SU-DHL-6 (cell line): ENCODE results near the gene SH3BP5L.

Experiments used
- H2AFZ ChIP-seq: fragments of 200-600 bp; sonication (generic); 2 replicates; pipeline ENCODE4 v1.6.1; 2014; ENCODE audit warnings: low read depth, mild to moderate bottlenecking, moderate library complexity, mixed read lengths, antibody characterized with exemption, low read length; ENCODE audit not compliant: severe bottlenecking
- H3F3A ChIP-seq: fragments of 200-600 bp; shearing (Covaris generic); 2 replicates; pipeline ENCODE4 v1.6.0; 2016; ENCODE audit warnings: antibody characterized with exemption, mild to moderate bottlenecking; ENCODE audit not compliant: insufficient read depth
- H3K27ac ChIP-seq: fragments of 200-600 bp; sonication (generic); 2 replicates; pipeline ENCODE4 v1.5.1; 2016; ENCODE audit warnings: low read depth, mild to moderate bottlenecking, low read length, moderate library complexity, mixed read lengths
- H3K27me3 ChIP-seq: fragments of 200-600 bp; sonication (generic), shearing (Covaris generic); 2 replicates; pipeline ENCODE4 v1.6.0; 2014; ENCODE audit warnings: mild to moderate bottlenecking, low read length
- H3K36me3 ChIP-seq: fragments of 200-600 bp; sonication (generic); 2 replicates; pipeline ENCODE4 v1.6.1; 2014; ENCODE audit warnings: mild to moderate bottlenecking, low read length, mixed read lengths
- H3K4me2 ChIP-seq: fragments of 300-600, 200-600 bp; shearing (Covaris generic), sonication (generic); 2 replicates; pipeline ENCODE4 v1.6.0; 2014; ENCODE audit warnings: low read length, low read depth, mild to moderate bottlenecking; ENCODE audit not compliant: poor library complexity, severe bottlenecking
- H3K4me3 ChIP-seq: fragments of 200-600 bp; sonication (generic); 2 replicates; pipeline ENCODE4 v1.5.1; 2014; ENCODE audit warnings: antibody characterized with exemption, low read length, mild to moderate bottlenecking, mixed read lengths; ENCODE audit not compliant: insufficient read depth, poor library complexity, severe bottlenecking
- H3K79me2 ChIP-seq: fragments of 200-600 bp; sonication (generic); 2 replicates; pipeline ENCODE4 v1.6.1; 2014; ENCODE audit warnings: mild to moderate bottlenecking, low read length, moderate library complexity; ENCODE audit not compliant: insufficient read depth
- H3K9ac ChIP-seq: fragments of 200-600 bp; sonication (generic); 2 replicates; pipeline ENCODE4 v1.7.0; 2014; ENCODE audit warnings: mild to moderate bottlenecking, low read length
- H3K9me2 ChIP-seq: fragments of 200-600 bp; sonication (generic); replicated peaks from 2 replicates; pipeline ENCODE4 v1.6.1; 2014; ENCODE audit warnings: low read length; ENCODE audit not compliant: insufficient read depth
- H3K9me3 ChIP-seq: fragments of 200-600 bp; sonication (generic); 2 replicates; pipeline ENCODE4 v1.6.1; 2014; ENCODE audit warnings: low read length, mixed read lengths; ENCODE audit not compliant: insufficient read depth
- H4K20me1 ChIP-seq: fragments of 200-600 bp; sonication (generic); 2 replicates; pipeline ENCODE4 v1.6.1; 2014; ENCODE audit warnings: low read depth, mild to moderate bottlenecking, antibody characterized with exemption, low read length, moderate library complexity, mixed read lengths
- CTCF ChIP-seq: fragments of 200-600 bp; sonication (generic); IDR thresholded peaks from one replicate; pipeline ENCODE4 v1.5.1; 2017; ENCODE audit warnings: antibody characterized with exemption, mild to moderate bottlenecking, low read length, moderate library complexity; ENCODE audit not compliant: insufficient read depth, poor library complexity, severe bottlenecking
- EZH2phosphoT487 ChIP-seq: fragments of 200-600 bp; sonication (generic), shearing (Covaris generic); conservative IDR thresholded peaks from 2 replicates; pipeline ENCODE4 v1.6.1; 2018; ENCODE audit warnings: mild to moderate bottlenecking, antibody characterized with exemption, low read length, moderate library complexity, mixed read lengths

Gene SH3BP5L

GRCh38 chr1:248862695-248862997 lies 36.9 kb upstream of the SH3BP5L start:
- Histone ChIP-seq H3K4me2 (peak overlapping the region; percentile 58), H2AFZ (peak overlapping the region; percentile 87), H3F3A (peaks cover 9% of the 10 kb centered on the region; the same call in 1 of the 2 replicates), H3K36me3 (no peaks in the 10 kb centered on the region), H3K4me3 (peak overlapping the region; percentile 51), H4K20me1 (no peaks in the 10 kb centered on the region), H3K9ac (peak overlapping the region; percentile 64), H3K9me3 (no peaks in the 10 kb centered on the region), H3K9me2 (no peaks in the 10 kb centered on the region), H3K79me2 (peaks cover 8% of the 10 kb centered on the region; the same call in 1 of the 2 replicates), H3K27me3 (no peaks in the 10 kb centered on the region), H3K27ac (no peak overlapping the region)
- TF ChIP-seq CTCF (no peak), EZH2phosphoT487 (no peak)

- Histone ChIP-seq H2AFZ (no peak overlapping the region), H3K4me2 (no peak overlapping the region), H3K9me3 (no peaks in the 10 kb centered on the region), H3K9me2 (no peaks in the 10 kb centered on the region), H3K4me3 (no peak overlapping the region), H3F3A (peaks cover 9% of the 10 kb centered on the region; the same call in 1 of the 2 replicates), H3K9ac (no peak overlapping the region), H3K36me3 (no peaks in the 10 kb centered on the region), H3K79me2 (peaks cover 9% of the 10 kb centered on the region; the same call in 1 of the 2 replicates), H3K27me3 (no peaks in the 10 kb centered on the region), H3K27ac (no peak overlapping the region), H4K20me1 (no peaks in the 10 kb centered on the region)
- TF ChIP-seq CTCF: no peak
- no peak for TF ChIP-seq EZH2phosphoT487
Observed at GRCh38 chr1:248861616-248862015, 35.9 kb upstream of the SH3BP5L start.

- H3K9ac ChIP-seq: peak overlapping the region; percentile 82
- H3K36me3 ChIP-seq: no peaks in the 10 kb centered on the region
- H4K20me1 ChIP-seq: no peaks in the 10 kb centered on the region
- H3K4me3 ChIP-seq: peak overlapping the region; percentile 72
- peaks cover 9% of the 10 kb centered on the region; the same call in 1 of the 2 replicates for H3K79me2 ChIP-seq
- TF ChIP-seq EZH2phosphoT487: no peak
- no peak for TF ChIP-seq CTCF
- no peak overlapping the region for H3K27ac ChIP-seq
- H3K9me3 ChIP-seq: no peaks in the 10 kb centered on the region
- peak overlapping the region; percentile 87 for H3K4me2 ChIP-seq
- H3K27me3 ChIP-seq: no peaks in the 10 kb centered on the region
- peaks cover 9% of the 10 kb centered on the region; the same call in 1 of the 2 replicates for H3F3A ChIP-seq
- no peak overlapping the region for H2AFZ ChIP-seq
- H3K9me2 ChIP-seq: no peaks in the 10 kb centered on the region
Observed at GRCh38 chr1:248860007-248860406, 34.3 kb upstream of the SH3BP5L start.
